Calu3 (cell line): ENCODE data around the gene SNRNP35. TPM values are rescaled to one million over a fixed set of nuclear protein-coding genes. Genes with fewer than 3 reads are reported as not detected.
"Not testable (repeated sequence)": the region's sequence is repeated elsewhere in the genome, so short reads cannot be mapped to it uniquely, and the experiment has no call there.

Experiments
- BruUV-seq: library from RNA; stranded (reverse); fragments of 400-500 nt; replicated peaks from 2 replicates; lab custom pipeline; 2021; lab: Mats Ljungman, UMichigan
- CTCF ChIA-PET: fragments of 300-600 bp; sonication (Branson Sonifier 250); formaldehyde crosslinking; loops from one replicate; lab custom pipeline; 2022; ENCODE audit warnings: antibody characterized with exemption; lab: Charles Lee
- DNase-seq: peaks from one replicate; pipeline ENCODE4 v3.0.0; 2022
- H3K27ac Mint-ChIP-seq: one replicate; pipeline ENCODE4 v1.8.0; 2022; ENCODE audit warnings: mixed read lengths; ENCODE audit not compliant: unreplicated experiment
- H3K27me3 Mint-ChIP-seq: one replicate; pipeline ENCODE4 v1.8.0; 2022; ENCODE audit warnings: mixed read lengths; ENCODE audit not compliant: unreplicated experiment
- H3K36me3 Mint-ChIP-seq: one replicate; pipeline ENCODE4 v1.8.0; 2022; ENCODE audit warnings: mild to moderate bottlenecking, moderate library complexity, mixed read lengths; ENCODE audit not compliant: insufficient read depth, unreplicated experiment
- H3K4me1 Mint-ChIP-seq: one replicate; pipeline ENCODE4 v1.8.0; 2022; ENCODE audit warnings: mild to moderate bottlenecking, low read depth, mixed read lengths; ENCODE audit not compliant: unreplicated experiment
- H3K4me3 Mint-ChIP-seq: one replicate; pipeline ENCODE4 v1.8.0; 2022; ENCODE audit warnings: mild to moderate bottlenecking, low read depth, moderate library complexity, mixed read lengths; ENCODE audit not compliant: unreplicated experiment
- H3K9me3 Mint-ChIP-seq: one replicate; pipeline ENCODE4 v1.8.0; 2022; ENCODE audit warnings: low read depth, mixed read lengths; ENCODE audit not compliant: unreplicated experiment
- CTCF ChIP-seq: fragments of 200-600 bp; IDR thresholded peaks from one replicate; pipeline ENCODE4 v1.8.0; 2022; ENCODE audit warnings: antibody characterized with exemption; ENCODE audit not compliant: unreplicated experiment
- intact Hi-C: fragments of 100-400 bp; cut with micrococcal nuclease; formaldehyde crosslinking; loops from one replicate; pipeline ENCODE4 v1.10.0; 2022; ENCODE audit not compliant: unreplicated experiment
- total RNA-seq: library from RNA; stranded (reverse); gene quantifications from 2 replicates; pipeline ENCODE4 v1.2.3, GENCODE V29; 2022

Gene SNRNP35
- total RNA-seq, 1 experiment from 2014 or later, result 34.9 TPM

GRCh38 chr12:123421314-123421713, 36.6 kb upstream of the SNRNP35 start:
- intact Hi-C loops, result no loop called here
- Mint-ChIP-seq H3K27ac (no peak overlapping the region), H3K27me3 (no peaks in the 10 kb centered on the region), H3K9me3 (no peaks in the 10 kb centered on the region), H3K36me3 (no peaks in the 10 kb centered on the region), H3K4me1 (no peaks in the 10 kb centered on the region), H3K4me3 (no peak overlapping the region)
- no peak for TF ChIP-seq CTCF
- DNase-seq, result no peak
- BruUV-seq, result no TSS peak
- CTCF ChIA-PET, result interaction anchor here (0.7 kb wide), 1 partner anchor 653 kb away, joined by 3 read pairs; no protein-coding TSS in a partner anchor

GRCh38 chr12:123427036-123427769, 30.7 kb upstream of the SNRNP35 start:
- Mint-ChIP-seq H3K27me3 (no peaks in the 10 kb centered on the region), H3K27ac (no peak overlapping the region), H3K4me1 (no peaks in the 10 kb centered on the region), H3K4me3 (no peak overlapping the region), H3K36me3 (peaks cover 5% of the 10 kb centered on the region), H3K9me3 (no peaks in the 10 kb centered on the region)
- no peak for TF ChIP-seq CTCF
- intact Hi-C loops, result no loop called here
- CTCF ChIA-PET, result no interaction called here
- no TSS peak for BruUV-seq
- DNase-seq, result no peak

- CTCF ChIA-PET, result no interaction called here
- no peak overlapping the region for H3K4me3 Mint-ChIP-seq
- intact Hi-C loops, result no loop called here
These were observed 29.3 kb upstream of the SNRNP35 start for GRCh38 chr12:123428591-123428990.

GRCh38 chr12:123429101-123429500, 28.8 kb upstream of the SNRNP35 start:
- H3K9me3 Mint-ChIP-seq, H3K27me3 Mint-ChIP-seq, CTCF ChIA-PET, DNase-seq, intact Hi-C loops, BruUV-seq, H3K4me1 Mint-ChIP-seq, H3K4me3 Mint-ChIP-seq, H3K36me3 Mint-ChIP-seq, H3K27ac Mint-ChIP-seq: not testable (repeated sequence)

More at GRCh38 chr12:123428591-123428990, 29.3 kb upstream of the SNRNP35 start:
- no peak for TF ChIP-seq CTCF
- Mint-ChIP-seq H3K36me3 (peaks cover 5% of the 10 kb centered on the region), H3K27me3 (no peaks in the 10 kb centered on the region), H3K9me3 (no peaks in the 10 kb centered on the region), H3K4me1 (no peaks in the 10 kb centered on the region), H3K27ac (no peak overlapping the region)
- no TSS peak for BruUV-seq
- no peak for DNase-seq

- H3K27me3 Mint-ChIP-seq, H3K27ac Mint-ChIP-seq, H3K9me3 Mint-ChIP-seq, H3K4me1 Mint-ChIP-seq, H3K4me3 Mint-ChIP-seq, BruUV-seq, DNase-seq, intact Hi-C loops: not testable (repeated sequence)
- peaks cover 14% of the 10 kb centered on the region for H3K36me3 Mint-ChIP-seq
- CTCF ChIA-PET, result interaction anchor here (0.5 to 0.7 kb wide), 2 partner anchors 26 to 38 kb away, joined by 3 to 4 read pairs; no protein-coding TSS in a partner anchor
These were observed 25.8 kb upstream of the SNRNP35 start for GRCh38 chr12:123431951-123432817.
